Activated naive CD8-positive, alpha-beta T cell treated with anti-CD3 and anti-CD28 coated beads, Interleukin-2, amount 10 ng/mL, durations not matched to agents 7 days and 5 days (primary cell): ENCODE data around the gene LIME1. TPM values are rescaled to one million over a fixed set of nuclear protein-coding genes. Genes with fewer than 3 reads are reported as not detected.

Experiments
- total RNA-seq, 2 experiments: library from RNA; stranded (reverse); gene quantifications; one replicate each; pipeline ENCODE4 v1.2.3, GENCODE V29; 2021

The LIME1 gene
- total RNA-seq, 2 experiments from 2014 or later, result 144 to 159 TPM

Other genes starting within 250 kb of the LIME1 start
- under 1 TPM in 1 of 2 experiments, not detected in 1; 0.26 TPM for gene EEF1A2, start 237.6 kb upstream of the LIME1 start, total RNA-seq
- 100 to 1,000 TPM; 242 to 248 TPM for gene PPDPF, start 215.9 kb upstream of the LIME1 start, total RNA-seq
- gene PTK6, start 199.3 kb upstream of the LIME1 start, total RNA-seq, result under 1 TPM; 0.11 to 0.31 TPM
- gene SRMS, start 188.9 kb upstream of the LIME1 start, total RNA-seq, result not detected
- gene FNDC11, start 182.5 kb upstream of the LIME1 start, total RNA-seq, result under 1 TPM; 0.48 to 0.55 TPM
- gene HELZ2, start 162.4 kb upstream of the LIME1 start, total RNA-seq, result 100 to 1,000 TPM; 118 to 128 TPM
- gene GMEB2, start 109.6 kb upstream of the LIME1 start, total RNA-seq, result 10 to 100 TPM; 20.5 to 21.6 TPM
- 10 to 100 TPM; 42.1 to 45.6 TPM for gene STMN3, start 83.2 kb upstream of the LIME1 start, total RNA-seq
- 10 to 100 TPM; 41.3 to 41.5 TPM for gene RTEL1, start 78.4 kb upstream of the LIME1 start, total RNA-seq
- not detected for gene TNFRSF6B, start 40.0 kb upstream of the LIME1 start, total RNA-seq
- 10 to 100 TPM; 68.8 to 73.1 TPM for gene ARFRP1, start 28.7 kb upstream of the LIME1 start, total RNA-seq
- gene ZGPAT, start 28.6 kb upstream of the LIME1 start, total RNA-seq, result 10 to 100 TPM; 43.0 to 44.5 TPM
- 100 to 1,000 TPM; 128 to 134 TPM for gene SLC2A4RG, start 3.1 kb downstream of the LIME1 start, total RNA-seq
- gene ZBTB46, start 94.6 kb downstream of the LIME1 start, total RNA-seq, result under 1 TPM; 0.11 to 0.25 TPM
- not detected for gene ABHD16B, start 124.8 kb downstream of the LIME1 start, total RNA-seq
- 10 to 100 TPM; 37.9 to 39.5 TPM for gene TPD52L2, start 128.6 kb downstream of the LIME1 start, total RNA-seq
- 10 to 100 TPM; 48.3 to 49.2 TPM for gene DNAJC5, start 158.5 kb downstream of the LIME1 start, total RNA-seq
- gene UCKL1, start 219.8 kb downstream of the LIME1 start, total RNA-seq, result 10 to 100 TPM; 45.0 to 48.4 TPM
- gene ZNF512B, start 233.3 kb downstream of the LIME1 start, total RNA-seq, result 10 to 100 TPM; 15.4 TPM
- gene SAMD10, start 243.0 kb downstream of the LIME1 start, total RNA-seq, result 10 to 100 TPM; 16.2 to 18.8 TPM
- 10 to 100 TPM; 76.7 to 78.4 TPM for gene PRPF6, start 244.5 kb downstream of the LIME1 start, total RNA-seq